RKO (cell line): Measurements from ENCODE around the gene MB.

Source experiments
- DNase-seq: peaks from one replicate; pipeline ENCODE4 v3.0.0-alpha.2; 2016; ENCODE audit warnings: low spot score

MB gene

GRCh38 chr22:35593891-35594470, 23.1 kb downstream of the MB start:
- no peak for DNase-seq

- no peak for DNase-seq
These were observed 23.8 kb downstream of the MB start for GRCh38 chr22:35593071-35593890.

GRCh38 chr22:35592418-35592967, 24.6 kb downstream of the MB start:
- DNase-seq, result no peak

GRCh38 chr22:35591714-35592417, 25.3 kb downstream of the MB start:
- DNase-seq, result no peak

- no peak for DNase-seq
These were observed 26.4 kb downstream of the MB start for GRCh38 chr22:35590634-35591295.

DNA sequence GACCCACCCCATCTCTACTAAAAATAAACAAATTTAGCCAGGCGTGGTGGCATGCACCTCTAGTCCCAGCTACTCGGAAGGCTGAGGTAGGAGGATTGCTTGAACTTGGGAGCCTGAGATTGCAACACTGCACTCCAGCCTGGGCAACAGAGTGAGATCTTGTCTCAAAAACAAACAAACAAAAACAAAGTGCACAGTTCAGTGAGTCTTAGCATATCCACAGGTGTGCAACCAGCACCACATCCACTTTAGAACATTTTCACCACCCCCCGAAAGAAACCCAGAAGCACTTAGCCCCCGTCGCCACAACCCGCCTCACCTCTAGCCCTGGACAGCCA, 27.4 kb downstream of the MB start:
- no peak for DNase-seq

DNA sequence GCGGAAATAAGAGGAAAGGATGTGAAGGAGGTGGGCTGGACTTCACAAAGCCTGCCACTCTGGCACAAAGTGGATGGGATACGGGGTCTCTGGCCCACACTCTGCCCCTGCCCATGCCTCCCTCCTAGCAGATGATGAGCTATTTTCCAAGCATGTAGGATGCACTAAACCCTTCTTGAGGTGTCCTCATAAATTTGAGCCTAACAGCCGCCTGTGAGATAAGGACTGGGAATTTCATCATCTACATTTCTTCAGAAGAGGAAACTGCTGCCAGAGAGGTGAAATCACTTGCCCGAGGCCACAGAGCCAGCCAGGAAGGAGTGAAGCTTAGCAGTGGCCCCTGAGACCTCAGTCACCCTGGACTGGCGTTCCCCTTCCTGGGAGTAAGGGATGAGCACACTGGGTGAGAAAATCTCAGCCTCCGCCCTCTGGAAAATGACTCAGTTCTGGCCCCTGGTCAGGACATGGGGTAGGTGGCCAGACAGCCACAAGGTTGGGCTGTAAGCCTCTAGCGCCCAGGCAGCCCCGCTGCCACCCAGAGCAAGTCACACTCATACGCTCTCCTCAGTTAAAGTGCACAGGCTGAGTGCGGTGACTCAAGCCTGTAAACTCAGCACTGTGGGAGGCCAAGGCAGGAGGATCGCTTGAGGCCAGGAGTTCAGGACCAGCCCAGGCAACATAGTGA, 27.9 kb downstream of the MB start:
- peak; percentile 83 for DNase-seq

- DNase-seq, result no peak
These were observed 29.2 kb downstream of the MB start for GRCh38 chr22:35587896-35588295.

GRCh38 chr22:35587447-35587870, 29.7 kb downstream of the MB start:
- DNase-seq, result no peak

DNA sequence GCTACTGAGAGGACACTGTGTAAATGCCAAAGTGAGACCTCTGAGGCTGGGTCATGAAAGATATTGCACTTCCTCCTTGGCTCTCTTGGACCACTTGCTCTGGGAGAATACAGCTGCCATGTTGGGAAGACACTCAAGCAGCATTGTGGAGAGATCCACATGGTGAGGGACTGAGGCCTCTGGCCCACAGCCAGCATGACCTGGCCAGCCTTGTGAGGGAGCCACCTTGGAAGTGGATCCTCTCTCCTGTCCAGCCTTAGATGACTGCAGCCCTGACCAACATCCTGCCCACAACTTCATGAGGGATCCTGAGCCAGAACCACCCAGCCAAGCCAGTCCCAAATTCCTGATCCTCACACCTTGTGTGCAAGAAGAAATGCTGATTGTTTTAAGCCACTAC, 30.4 kb downstream of the MB start:
- DNase-seq, result no peak

GRCh38 chr22:35582861-35583670, 34.1 kb downstream of the MB start:
- peak; percentile 69 for DNase-seq

DNA sequence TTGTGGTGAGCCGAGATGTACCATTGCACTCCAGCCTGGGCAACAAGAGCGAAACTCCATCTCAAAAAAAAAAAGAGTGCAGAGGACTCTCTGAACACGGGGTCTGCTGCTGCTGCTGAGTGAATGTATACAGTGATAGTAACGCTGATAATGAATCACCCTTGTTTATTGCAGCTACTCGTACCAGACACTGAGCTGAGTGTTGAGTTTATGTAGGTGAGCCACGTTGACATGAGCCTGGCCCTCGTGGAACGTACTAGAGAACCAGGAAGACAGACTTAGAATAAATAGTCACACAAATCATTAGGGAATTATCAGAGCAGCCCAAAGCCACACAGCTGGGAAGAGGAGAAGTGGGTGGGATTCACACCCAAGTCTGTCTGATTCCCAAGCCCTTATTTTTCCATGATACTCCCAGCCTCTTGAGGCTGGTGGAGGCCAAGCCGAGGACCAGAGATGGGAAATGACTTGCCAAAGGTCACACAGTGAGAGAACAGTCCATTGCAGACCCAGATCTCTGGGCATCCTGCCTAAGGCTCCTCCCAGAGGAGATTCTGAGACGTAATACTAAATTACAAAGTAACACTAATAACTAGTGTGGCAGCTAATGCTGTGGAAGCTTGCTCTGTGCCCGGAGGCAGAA, 34.8 kb downstream of the MB start:
- DNase-seq, result no peak

DNA sequence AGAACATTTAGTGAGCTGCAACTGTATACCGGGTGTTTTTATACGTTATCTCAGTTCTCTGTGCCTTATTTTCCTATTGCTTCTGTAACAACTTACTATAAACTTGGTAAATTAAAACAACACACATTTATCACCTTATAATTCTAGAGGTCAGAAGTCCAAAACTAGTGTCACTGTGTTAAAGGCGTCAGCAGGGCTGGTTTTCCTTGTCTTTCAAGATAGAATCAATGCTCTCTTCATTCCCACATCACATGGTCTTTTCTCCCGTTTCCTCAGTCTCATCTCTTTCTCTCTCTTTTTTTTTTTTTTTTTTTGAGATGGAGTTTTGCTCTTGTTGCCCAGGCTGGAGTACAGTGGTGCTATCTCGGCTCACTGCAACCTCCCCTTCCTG, 36.1 kb downstream of the MB start:
- DNase-seq, result no peak

DNA sequence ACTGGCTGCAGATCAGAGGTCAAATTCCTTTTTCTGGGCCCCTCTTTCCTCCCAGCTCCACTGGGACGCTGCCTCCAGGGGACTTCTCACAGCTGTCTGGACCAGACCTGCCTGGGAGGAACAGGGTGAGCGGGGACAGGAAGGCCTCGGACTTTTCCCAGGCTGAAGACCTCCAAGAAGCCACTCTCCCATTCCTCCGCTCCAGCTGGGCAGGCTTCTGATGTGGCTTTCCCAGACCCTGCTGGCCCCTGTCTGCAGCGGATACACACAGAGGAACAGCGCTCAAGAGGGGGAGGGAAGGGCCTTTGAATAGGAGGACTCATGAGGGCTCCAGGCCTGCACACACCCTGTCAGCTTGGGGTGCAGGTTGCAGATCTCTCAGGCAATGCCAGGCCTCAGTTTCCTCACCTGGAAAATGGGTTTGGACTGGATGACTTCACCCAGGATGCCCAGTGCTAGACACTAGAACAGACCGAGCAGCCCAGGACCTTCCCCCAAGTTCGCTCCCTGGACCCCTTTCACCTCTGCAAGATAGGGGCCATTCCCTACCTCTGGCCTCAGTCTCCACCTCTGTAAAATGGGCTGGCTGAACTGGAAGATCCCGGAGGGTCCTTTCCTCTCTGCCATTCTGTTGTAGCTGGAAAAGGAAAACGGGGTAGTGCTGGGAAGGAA, 36.6 kb downstream of the MB start:
- DNase-seq, result no peak

DNA sequence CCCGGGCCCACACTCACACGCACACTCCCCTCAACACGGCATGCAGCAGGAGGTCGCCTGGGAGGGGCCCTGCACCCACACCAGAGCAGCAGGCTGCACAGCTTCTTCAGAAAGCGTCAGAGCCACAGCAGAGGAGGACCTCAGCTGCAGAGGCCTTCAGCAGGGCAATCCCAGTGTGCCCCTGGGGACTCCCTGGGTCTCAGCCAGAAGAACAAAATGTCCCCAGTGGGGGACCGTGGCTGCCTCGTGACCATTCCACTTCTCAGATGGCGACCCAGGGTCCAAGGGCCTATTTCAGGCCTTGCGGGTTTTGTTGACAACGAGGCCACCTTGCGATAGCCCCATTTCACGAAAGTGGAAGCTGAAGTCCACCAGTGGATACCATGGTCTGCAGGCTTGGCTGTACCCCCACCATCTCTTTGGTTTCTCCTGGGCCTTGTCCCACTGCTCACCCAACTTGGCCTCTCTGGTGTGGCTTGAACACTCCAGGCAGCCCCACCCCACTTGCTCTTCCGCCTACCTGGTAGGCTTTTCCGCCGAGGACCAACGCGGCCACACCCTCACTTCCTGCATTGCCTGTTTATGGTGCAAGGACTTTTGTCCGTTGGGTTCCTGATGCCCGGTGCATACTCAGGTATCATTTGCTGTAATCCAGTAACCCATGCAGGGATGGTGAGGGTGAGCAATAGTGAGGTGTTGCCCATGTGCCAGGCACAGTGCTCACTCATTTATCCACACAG, 38.1 kb downstream of the MB start:
- no peak for DNase-seq

DNA sequence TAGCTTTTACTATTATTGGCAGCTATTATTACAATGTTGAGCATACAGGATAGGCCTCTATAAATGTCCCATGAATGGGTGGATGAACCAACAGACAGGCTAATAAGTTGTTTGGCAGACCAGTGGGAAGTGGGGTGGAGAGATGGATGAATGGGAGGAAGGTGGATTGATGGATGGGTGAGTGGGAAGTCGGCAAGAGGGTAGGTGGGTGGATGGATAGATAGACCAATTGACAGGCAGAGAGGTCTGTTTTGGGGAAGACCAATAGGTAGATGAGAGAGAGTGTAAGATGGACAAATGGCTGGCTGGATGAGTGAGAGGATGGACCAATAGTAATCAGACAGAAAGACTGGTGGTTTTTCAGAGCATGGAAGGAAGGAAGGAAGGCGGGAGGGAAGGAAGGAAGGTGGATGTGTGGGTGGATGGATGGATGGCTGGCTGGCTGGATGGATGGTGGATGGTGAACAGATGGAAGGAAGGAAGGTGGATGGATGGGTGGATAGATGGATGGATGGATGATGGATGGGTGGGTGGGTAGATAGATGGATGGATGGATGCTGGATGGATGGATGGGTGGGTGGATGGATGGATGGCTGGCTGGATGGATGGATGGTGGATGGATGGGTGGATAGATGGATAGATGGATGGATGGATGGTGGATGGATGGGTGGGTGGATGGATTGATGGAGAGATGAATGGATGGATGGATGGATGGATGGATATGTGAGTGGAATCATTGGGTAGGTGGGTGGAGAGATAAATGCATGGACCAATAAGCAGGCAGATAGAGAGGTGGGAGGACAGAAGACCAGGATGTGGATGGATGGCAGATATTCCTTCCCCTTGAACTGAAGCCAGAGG, 39.1 kb downstream of the MB start:
- no peak for DNase-seq

- DNase-seq, result no peak
These were observed 40.5 kb downstream of the MB start for GRCh38 chr22:35576671-35577070.

DNA sequence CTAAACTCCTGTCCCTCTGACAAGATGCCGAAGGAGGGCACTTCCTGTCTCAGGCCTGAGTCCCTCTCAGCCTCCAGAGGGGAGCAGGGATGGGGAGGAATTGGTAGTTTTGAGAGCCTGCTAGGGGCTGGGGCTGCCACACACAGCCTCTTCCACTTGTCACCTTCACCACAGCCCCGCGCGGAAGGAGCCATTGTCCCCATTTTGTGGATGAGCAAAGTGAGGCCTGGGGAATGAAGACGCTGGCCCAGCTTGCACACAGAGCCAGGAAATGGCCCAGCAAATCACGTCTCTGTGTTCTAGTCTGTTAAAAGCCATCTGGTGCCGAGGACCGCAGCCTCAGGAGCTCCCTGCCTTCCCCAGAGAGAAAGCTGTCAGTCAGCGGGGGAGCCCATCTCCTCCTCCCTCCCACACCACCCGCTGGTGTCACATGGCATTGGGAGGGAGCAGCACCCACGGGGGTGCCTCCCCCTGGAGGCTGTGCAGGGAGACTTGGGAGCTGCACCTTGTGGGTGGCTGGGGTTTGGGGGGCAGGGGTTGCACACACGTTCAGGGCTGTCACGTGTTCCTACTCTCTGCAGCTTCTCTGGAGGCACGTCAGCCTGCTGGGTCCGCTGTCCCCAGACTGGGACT, 41.9 kb downstream of the MB start:
- DNase-seq, result no peak
